ENCODE results near the gene POLR2F. TPM values are rescaled to one million over a fixed set of nuclear protein-coding genes. Genes with fewer than 3 reads are reported as not detected.

Gene POLR2F
- total and polyA plus RNA-seq, 9 of the 15 experiments (the other 6 are each of a cell fraction or from before 2014, with no cell fraction given) = 98.9 to 410 (median 168) TPM

- CTCF ChIA-PET (ENCODE audit: low intra/inter-chr PET ratio) = no interaction called here
- no peaks in the 10 kb centered on the region for H4K20me1 ChIP-seq (replicated peaks; ENCODE audit: control insufficient read depth, insufficient read depth, low read length)
- 81% methylated on average over 5 of the region's 10 CpGs for WGBS (ENCODE audit: insufficient coverage, low coverage, missing lambda C conversion rate)
- FAIRE-seq (no peak), ATAC-seq (no peak), DNase-seq (ENCODE audit: extremely low read depth in 1 of 4, low spot score in 3 of 4) (no peak)
- H3K4me3 ChIP-seq = no peak overlapping the region
- no peak overlapping the region for H3K9ac ChIP-seq (ENCODE audit: insufficient read depth in 1 of 2, low read depth in 2 of 2, low read length in 2 of 2)
- no peaks in the 10 kb centered on the region for H3K27me3 ChIP-seq (ENCODE audit: control insufficient read depth in 2 of 2, insufficient read depth in 2 of 2, low read length in 2 of 2)
- H3K79me2 ChIP-seq (ENCODE audit: control insufficient read depth, insufficient read depth, low read length) = no peaks in the 10 kb centered on the region
- no peak overlapping the region for H3K27ac ChIP-seq (ENCODE audit: extremely low read depth, low read depth, low read length)
- no TSS peak for BruUV-seq (replicated peaks)
- intact Hi-C loops (cut with micrococcal nuclease) = no loop called here
- H3K9me3 ChIP-seq (replicated peaks; ENCODE audit: control insufficient read depth, insufficient read depth, low read depth, low read length) = no peaks in the 10 kb centered on the region
- TF ChIP-seq FOXO4 (CRISPR knock-in tag; IDR thresholded peaks at IDR 0.05) (no peak), BRD9 (IDR thresholded peaks at IDR 0.05; ENCODE audit: low read depth, partially characterized antibody) (no peak), NEUROD1 (IDR thresholded peaks at IDR 0.05; ENCODE audit: borderline replicate concordance, low read depth, low read length, partially characterized antibody) (no peak), ATF2 (CRISPR knock-in tag; IDR thresholded peaks at IDR 0.05) (no peak), ZNF41 (CRISPR knock-in tag; conservative IDR thresholded peaks at IDR 0.05) (no peak), KLF13 (tag; IDR thresholded peaks at IDR 0.05; ENCODE audit: borderline replicate concordance, low read depth) (no peak), DNMT1 (IDR thresholded peaks at IDR 0.05) (no peak), BCLAF1 (IDR thresholded peaks at IDR 0.05; ENCODE audit: borderline replicate concordance in 1 of 2, control insufficient read depth in 1 of 2, low read depth in 2 of 2, low read length in 1 of 2) (no peak), CHD1 (IDR thresholded peaks at IDR 0.05; ENCODE audit: low read length) (no peak), ZNF699 (CRISPR knock-in tag; IDR thresholded peaks at IDR 0.05; ENCODE audit: insufficient replicate concordance) (no peak)
- TF ChIP-seq, protein P1, sequence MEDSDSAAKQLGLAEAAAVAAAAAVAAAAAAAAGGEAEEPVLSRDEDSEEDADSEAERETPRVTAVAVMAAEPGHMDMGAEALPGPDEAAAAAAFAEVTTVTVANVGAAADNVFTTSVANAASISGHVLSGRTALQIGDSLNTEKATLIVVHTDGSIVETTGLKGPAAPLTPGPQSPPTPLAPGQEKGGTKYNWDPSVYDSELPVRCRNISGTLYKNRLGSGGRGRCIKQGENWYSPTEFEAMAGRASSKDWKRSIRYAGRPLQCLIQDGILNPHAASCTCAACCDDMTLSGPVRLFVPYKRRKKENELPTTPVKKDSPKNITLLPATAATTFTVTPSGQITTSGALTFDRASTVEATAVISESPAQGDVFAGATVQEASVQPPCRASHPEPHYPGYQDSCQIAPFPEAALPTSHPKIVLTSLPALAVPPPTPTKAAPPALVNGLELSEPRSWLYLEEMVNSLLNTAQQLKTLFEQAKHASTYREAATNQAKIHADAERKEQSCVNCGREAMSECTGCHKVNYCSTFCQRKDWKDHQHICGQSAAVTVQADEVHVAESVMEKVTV (CRISPR knock-in tag; IDR thresholded peaks at IDR 0.05) = no peak
- TF ChIP-seq, protein P2, sequence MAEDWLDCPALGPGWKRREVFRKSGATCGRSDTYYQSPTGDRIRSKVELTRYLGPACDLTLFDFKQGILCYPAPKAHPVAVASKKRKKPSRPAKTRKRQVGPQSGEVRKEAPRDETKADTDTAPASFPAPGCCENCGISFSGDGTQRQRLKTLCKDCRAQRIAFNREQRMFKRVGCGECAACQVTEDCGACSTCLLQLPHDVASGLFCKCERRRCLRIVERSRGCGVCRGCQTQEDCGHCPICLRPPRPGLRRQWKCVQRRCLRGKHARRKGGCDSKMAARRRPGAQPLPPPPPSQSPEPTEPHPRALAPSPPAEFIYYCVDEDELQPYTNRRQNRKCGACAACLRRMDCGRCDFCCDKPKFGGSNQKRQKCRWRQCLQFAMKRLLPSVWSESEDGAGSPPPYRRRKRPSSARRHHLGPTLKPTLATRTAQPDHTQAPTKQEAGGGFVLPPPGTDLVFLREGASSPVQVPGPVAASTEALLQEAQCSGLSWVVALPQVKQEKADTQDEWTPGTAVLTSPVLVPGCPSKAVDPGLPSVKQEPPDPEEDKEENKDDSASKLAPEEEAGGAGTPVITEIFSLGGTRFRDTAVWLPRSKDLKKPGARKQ (CRISPR knock-in tag; IDR thresholded peaks at IDR 0.05) = no peak
- peaks cover 9 to 26% of the 10 kb centered on the region in 2 experiments; a peak in 4 of 5 replicates for H3K4me1 ChIP-seq (replicated peaks in 1 of 2; ENCODE audit: control insufficient read depth in 2 of 2, insufficient read depth in 2 of 2, low read length in 2 of 2)
- H3K9me1 ChIP-seq (ENCODE audit: control insufficient read depth, insufficient read depth, low read length) = no peaks in the 10 kb centered on the region
- H3K4me2 ChIP-seq (ENCODE audit: insufficient read depth, low read length) = no peak overlapping the region
- H2AFZ ChIP-seq (ENCODE audit: low read depth, low read length) = no peak overlapping the region
- in situ Hi-C loops (cut with MboI) = no loop called here
- POLR2A ChIA-PET = interaction anchor here (0.5 to 2.0 kb wide), 3 partner anchors 22 to 370 kb away, joined by 3 to 4 read pairs (median 4); no protein-coding TSS in a partner anchor
- peaks cover 6% of the 10 kb centered on the region; the same call in 1 of the 3 replicates for H3K36me3 ChIP-seq (ENCODE audit: control insufficient read depth, insufficient read depth, low read length)
Observed at GRCh38 chr22:37932401-37932800, 21.1 kb upstream of the POLR2F start.
